IMR-90 (cell line): ENCODE measurements around the gene ADARB2. TPM values are rescaled to one million over a fixed set of nuclear protein-coding genes. Genes with fewer than 3 reads are reported as not detected.

Experiments used
- ATAC-seq: fragments of 200-7000 bp; cut with Tn5 transposase; 2 replicates; pipeline ENCODE4 v1.9.1; 2020; ENCODE audit warnings: low read depth, mild to moderate bottlenecking, moderate library complexity
- BruUV-seq: library from RNA; stranded (reverse); fragments of 400-500 nt; replicated peaks from 2 replicates; lab custom pipeline; 2021; lab: Mats Ljungman, UMichigan
- CTCF ChIA-PET: fragments of 300-600 bp; formaldehyde crosslinking; extraction: SDS; loops from one replicate; lab custom pipeline; 2021; ENCODE audit warnings: antibody characterized with exemption; lab: Yijun Ruan, JAX
- POLR2A ChIA-PET: fragments of 300-600 bp; sonication (Branson Sonifier 250); formaldehyde crosslinking; loops from one replicate; lab custom pipeline; 2022; ENCODE audit warnings: antibody characterized with exemption; ENCODE audit not compliant: unreplicated experiment; lab: Charles Lee
- DNase-seq: peaks from one replicate; pipeline ENCODE4 v3.0.0; 2013
- H2AFZ ChIP-seq: replicated peaks from 2 replicates; pipeline ENCODE3; 2013; ENCODE audit warnings: low read length, mild to moderate bottlenecking; ENCODE audit not compliant: poor library complexity
- H2AK5ac ChIP-seq: 2 replicates; pipeline ENCODE4 v1.6.1; 2013; ENCODE audit warnings: low read depth, low read length, inconsistent platforms
- H2AK9ac ChIP-seq: replicated peaks from 2 replicates; pipeline ENCODE3; 2013; ENCODE audit warnings: mild to moderate bottlenecking, low read depth, low read length, moderate library complexity; ENCODE audit not compliant: poor library complexity
- H2BK120ac ChIP-seq: 2 replicates; pipeline ENCODE4 v1.6.1; 2013; ENCODE audit warnings: low read depth, low read length, inconsistent platforms
- H2BK15ac ChIP-seq: 3 replicates; pipeline ENCODE4 v1.6.1; 2013; ENCODE audit warnings: low read depth, low read length, inconsistent platforms
- H2BK20ac ChIP-seq: 2 replicates; pipeline ENCODE4 v1.6.1; 2013; ENCODE audit warnings: low read depth, mild to moderate bottlenecking, inconsistent platforms, low read length, moderate library complexity
- H2BK5ac ChIP-seq: 2 replicates; pipeline ENCODE4 v1.6.1; 2013; ENCODE audit warnings: mild to moderate bottlenecking, low read depth, low read length, inconsistent platforms; ENCODE audit not compliant: poor library complexity, severe bottlenecking
- H3K14ac ChIP-seq: replicated peaks from 2 replicates; pipeline ENCODE4 v1.6.1; 2013; ENCODE audit warnings: low read depth, low read length, inconsistent platforms
- H3K18ac ChIP-seq: 2 replicates; pipeline ENCODE4 v1.6.1; 2013; ENCODE audit warnings: low read depth, low read length, control low read depth
- H3K23ac ChIP-seq: 2 replicates; pipeline ENCODE4 v1.6.1; 2013; ENCODE audit warnings: low read depth, low read length, inconsistent platforms
- H3K27ac ChIP-seq: 2 replicates; pipeline ENCODE4 v1.5.1; 2013; ENCODE audit warnings: mild to moderate bottlenecking, control low read depth, low read length; ENCODE audit not compliant: insufficient read depth
- H3K27me3 ChIP-seq: 2 replicates; pipeline ENCODE4 v1.6.1; 2013; ENCODE audit warnings: low read length; ENCODE audit not compliant: control insufficient read depth, insufficient read depth
- H3K36me3 ChIP-seq: 2 replicates; pipeline ENCODE4 v1.6.1; 2013; ENCODE audit warnings: low read length, mixed read lengths; ENCODE audit not compliant: control insufficient read depth, insufficient read depth
- H3K4ac ChIP-seq: 2 replicates; pipeline ENCODE4 v1.6.1; 2013; ENCODE audit warnings: low read depth, low read length, inconsistent platforms
- H3K4me1 ChIP-seq: 2 replicates; pipeline ENCODE4 v1.6.1; 2013; ENCODE audit warnings: low read length, mixed read lengths; ENCODE audit not compliant: control insufficient read depth, insufficient read depth
- H3K4me2 ChIP-seq: 2 replicates; pipeline ENCODE4 v1.6.1; 2013; ENCODE audit warnings: low read depth, mild to moderate bottlenecking, control low read depth, low read length, moderate library complexity
- H3K4me3 ChIP-seq: 2 replicates; pipeline ENCODE4 v1.5.1; 2013; ENCODE audit warnings: low read depth, mild to moderate bottlenecking, control low read depth, low read length, moderate library complexity; ENCODE audit not compliant: insufficient read depth
- H3K56ac ChIP-seq: 2 replicates; pipeline ENCODE4 v1.6.1; 2013; ENCODE audit warnings: low read length, inconsistent platforms; ENCODE audit not compliant: insufficient read depth; ENCODE audit errors: extremely low read depth
- H3K79me1 ChIP-seq, 2 experiments: 2 replicates each; pipeline ENCODE4 v1.6.1; 2013; ENCODE audit warnings: low read length in 2 of 2, inconsistent platforms in 1 of 2, low read depth in 1 of 2
- H3K9ac ChIP-seq: 2 replicates; pipeline ENCODE4 v1.6.1; 2013; ENCODE audit warnings: low read depth, low read length, control low read depth
- H3K9me1 ChIP-seq: 2 replicates; pipeline ENCODE4 v1.6.1; 2013; ENCODE audit warnings: low read length, inconsistent platforms; ENCODE audit not compliant: insufficient read depth
- H3K9me3 ChIP-seq: 2 replicates; pipeline ENCODE4 v1.6.1; 2013; ENCODE audit warnings: low read length; ENCODE audit not compliant: control insufficient read depth, insufficient read depth
- H4K20me1 ChIP-seq: 2 replicates; pipeline ENCODE4 v1.6.1; 2013; ENCODE audit warnings: low read length, inconsistent platforms; ENCODE audit not compliant: insufficient read depth
- H4K5ac ChIP-seq: 2 replicates; pipeline ENCODE4 v1.6.1; 2013; ENCODE audit warnings: mild to moderate bottlenecking, low read depth, low read length, control low read depth
- H4K8ac ChIP-seq, 2 experiments: 2 replicates each; pipeline ENCODE4 v1.6.1; 2013; ENCODE audit warnings: low read depth in 2 of 2, low read length in 2 of 2, control low read depth in 1 of 2, inconsistent platforms in 1 of 2
- H4K91ac ChIP-seq: 2 replicates; pipeline ENCODE4 v1.6.1; 2013; ENCODE audit warnings: low read depth, low read length, inconsistent platforms; ENCODE audit not compliant: insufficient read depth
- CEBPB ChIP-seq: IDR thresholded peaks from 2 replicates; pipeline ENCODE4 v1.6.1; 2012; ENCODE audit warnings: low read depth, low read length, improper control_type of control experiment
- CHD1 ChIP-seq: IDR thresholded peaks from 2 replicates; pipeline ENCODE4 v1.6.1; 2012; ENCODE audit warnings: low read depth, low read length, improper control_type of control experiment
- MAFK ChIP-seq: IDR thresholded peaks from 2 replicates; pipeline ENCODE4 v1.6.1; 2012; ENCODE audit warnings: low read depth, low read length, improper control_type of control experiment
- RAD21 ChIP-seq: IDR thresholded peaks from 2 replicates; pipeline ENCODE4 v1.6.1; 2012; ENCODE audit warnings: low read length, improper control_type of control experiment
- RCOR1 ChIP-seq: IDR thresholded peaks from 2 replicates; pipeline ENCODE4 v1.6.1; 2012; ENCODE audit warnings: mild to moderate bottlenecking, low read length, improper control_type of control experiment; ENCODE audit not compliant: insufficient replicate concordance
- RFX5 ChIP-seq: IDR thresholded peaks from 2 replicates; pipeline ENCODE4 v1.8.0; 2012; ENCODE audit warnings: low read depth, mild to moderate bottlenecking, low read length, moderate library complexity
- SMC3 ChIP-seq: fragments of 150-350 bp; IDR thresholded peaks from 2 replicates; pipeline ENCODE4 v1.6.1; 2016; ENCODE audit warnings: low read depth, mild to moderate bottlenecking, antibody characterized with exemption, low read length, moderate library complexity
- WGBS, 2 experiments: methylation state at CpG; one replicate each; pipeline versions ENCODE4 v1.1.5 to v1.1.7; 2013; ENCODE audit warnings: missing lambda C conversion rate in 2 of 2; ENCODE audit not compliant: insufficient read length in 1 of 2; ENCODE audit errors: extremely low coverage in 2 of 2; 5-methylcytosine and 5-hydroxymethylcytosine counted together
- dilution Hi-C: fragments of 300-500 bp; cut with HindIII; formaldehyde crosslinking; loops from one replicate; pipeline ENCODE4 v1.14.3; 2018; ENCODE audit warnings: low sequenced_read_pairs; ENCODE audit not compliant: unreplicated experiment
- in situ Hi-C: fragments of 300-500 bp; cut with MboI; formaldehyde crosslinking; loops from 3 replicates; pipeline ENCODE4 v1.14.3; 2019; ENCODE audit warnings: low sequenced_read_pairs, inconsistent platforms, mixed read lengths
- intact Hi-C: fragments of 100-400 bp; cut with micrococcal nuclease; formaldehyde crosslinking; loops from 2 replicates; pipeline ENCODE4 v1.10.0; 2022
- polyA plus RNA-seq, 3 experiments: library from polyadenylated mRNA; depleted of rRNA; stranded (reverse); fragments of >200 nt; gene quantifications; 2 replicates each; pipeline ENCODE4 v1.2.3, GENCODE V29; 2012; ENCODE audit warnings: low replicate concordance in 1 of 3
- total RNA-seq: library from RNA; depleted of rRNA; stranded (reverse); fragments of >200 nt; gene quantifications from 2 replicates; pipeline ENCODE4 v1.2.3, GENCODE V29; 2012

The ADARB2 gene
- total and polyA plus RNA-seq, 2 of the 4 experiments (the other 2 are of a cell fraction) = not detected

DNA sequence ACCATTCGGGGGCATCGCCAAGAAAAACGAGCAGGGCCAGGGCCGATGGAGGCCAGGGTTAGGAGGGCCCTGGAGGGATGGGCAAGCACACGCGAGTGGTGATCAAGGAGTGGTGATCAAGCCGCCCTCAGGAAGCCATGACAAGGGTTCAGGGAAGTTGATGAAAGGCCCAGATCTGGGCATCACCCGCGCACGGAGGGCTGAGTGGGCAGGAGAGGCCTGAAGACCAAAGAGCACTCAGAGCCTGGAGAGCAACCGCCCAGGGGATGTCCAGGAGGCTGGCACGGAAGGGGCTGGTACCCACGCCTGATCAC, 566.5 kb downstream of the ADARB2 start:
- no peak overlapping the region for H2AK5ac ChIP-seq
- dilution Hi-C loops = no loop called here

More for the DNA sequence above, 566.5 kb downstream of the ADARB2 start:
- H3K36me3 ChIP-seq = no peaks in the 10 kb centered on the region
- H3K9me3 ChIP-seq = no peaks in the 10 kb centered on the region
- no peaks in the 10 kb centered on the region; the same call in 1 of the 2 replicates for H3K27me3 ChIP-seq
- H3K4ac ChIP-seq = no peak overlapping the region
- no peaks in the 10 kb centered on the region for H3K4me1 ChIP-seq
- H3K27ac ChIP-seq = no peak overlapping the region
- ChIA-PET CTCF (no interaction called here), POLR2A (no interaction called here)
- no peak overlapping the region for H3K9ac ChIP-seq
- no peaks in the 10 kb centered on the region for H4K20me1 ChIP-seq
- no peak overlapping the region for H2BK15ac ChIP-seq
- intact Hi-C loops = no loop called here
- H4K91ac ChIP-seq = no peak overlapping the region
- no peak overlapping the region for H3K4me2 ChIP-seq
- no peak overlapping the region for H3K23ac ChIP-seq
- ATAC-seq = no peak
- 82% methylated on average over 13 of the region's 13 CpGs; no CpG with 5 or more reads in 1 of the 2 experiments for whole genome bisulfite sequencing, 2 experiments
- H2BK20ac ChIP-seq = no peak overlapping the region
- H4K5ac ChIP-seq = no peak overlapping the region
- DNase-seq = no peak
- H3K4me3 ChIP-seq = no peak overlapping the region
- TF ChIP-seq CEBPB = no peak
- no peak for TF ChIP-seq CHD1
- no peak for TF ChIP-seq SMC3
- TF ChIP-seq RCOR1 = no peak
- no peak for TF ChIP-seq MAFK
- TF ChIP-seq RAD21 = no peak
- no peak for TF ChIP-seq RFX5
- H3K18ac ChIP-seq = no peak overlapping the region
- no TSS peak for BruUV-seq
- H3K56ac ChIP-seq = no peak overlapping the region
- H2AFZ ChIP-seq = no peak overlapping the region
- no peak overlapping the region for H2BK5ac ChIP-seq
- in situ Hi-C loops = no loop called here
- H2BK120ac ChIP-seq = no peak overlapping the region
- no peak overlapping the region for H2AK9ac ChIP-seq
- H3K79me1 ChIP-seq = no peaks in the 10 kb centered on the region
- no peak overlapping the region for H4K8ac ChIP-seq
- no peak overlapping the region for H3K14ac ChIP-seq
- H3K9me1 ChIP-seq = no peaks in the 10 kb centered on the region; the same call in 1 of the 2 replicates
